SK-N-MC (cell line): ENCODE results near the gene RGL1.

Experiments
- DNase-seq: peaks from one replicate; pipeline ENCODE4 v3.0.0-alpha.2; 2011; ENCODE audit warnings: low read depth, low spot score
- H3K27ac ChIP-seq: fragments of 200-600 bp; sonication (generic); 2 replicates; pipeline ENCODE4 v1.5.1; 2016; ENCODE audit warnings: mixed run types
- H3K36me3 ChIP-seq: fragments of 200-600 bp; sonication (generic); 2 replicates; pipeline ENCODE4 v1.6.1; 2017; ENCODE audit warnings: antibody characterized with exemption, low read length, mixed read lengths; ENCODE audit not compliant: insufficient read depth
- H3K4me3 ChIP-seq: fragments of 200-600 bp; sonication (generic); 2 replicates; pipeline ENCODE4 v1.5.1; 2016
- H3K9ac ChIP-seq: fragments of 200-600 bp; sonication (generic); 2 replicates; pipeline ENCODE4 v1.8.0; 2017; ENCODE audit warnings: mixed run types, mixed read lengths; ENCODE audit not compliant: insufficient read length
- H3K9me3 ChIP-seq: fragments of 200-600 bp; sonication (generic); 2 replicates; pipeline ENCODE4 v1.6.1; 2017; ENCODE audit warnings: low read depth, mild to moderate bottlenecking, antibody characterized with exemption, low read length, moderate library complexity, mixed read lengths
- EZH2 ChIP-seq: fragments of 200-600 bp; sonication (generic); IDR thresholded peaks from one replicate; pipeline ENCODE4 v1.6.1; 2017; ENCODE audit warnings: antibody characterized with exemption
- FOXP2 ChIP-seq: optimal IDR thresholded peaks from 2 replicates; pipeline ENCODE3; 2011; ENCODE audit warnings: mild to moderate bottlenecking, moderate library complexity; ENCODE audit not compliant: insufficient read depth; ENCODE audit errors: extremely low read length, control extremely low read depth
- POLR2AphosphoS5 ChIP-seq: IDR thresholded peaks from 2 replicates; pipeline ENCODE4 v1.6.1; 2012; ENCODE audit warnings: mild to moderate bottlenecking, low read depth, low read length, borderline replicate concordance

RGL1 gene

DNA sequence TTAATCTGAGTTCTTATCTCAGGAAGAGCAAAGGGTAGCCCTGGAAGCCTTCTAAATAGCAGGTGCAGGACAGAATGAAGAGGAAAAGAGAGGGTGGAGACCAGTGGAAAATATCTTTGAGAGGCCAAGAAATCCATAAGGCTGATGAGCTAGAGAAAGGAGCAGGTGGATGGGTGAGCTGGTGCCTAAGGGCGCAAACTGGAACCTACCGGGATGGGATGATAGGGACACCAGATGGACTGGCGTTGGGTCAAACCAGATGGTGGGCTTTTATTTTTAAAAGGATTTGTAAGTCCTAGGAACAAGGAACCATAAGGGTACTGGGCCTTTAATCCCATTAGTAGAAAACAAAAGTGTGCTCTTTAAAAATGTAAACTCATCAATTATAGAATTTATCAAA lies 59.7 kb downstream of the RGL1 start:
- peaks cover 17% of the 10 kb centered on the region; the same call in 1 of the 2 replicates for H3K36me3 ChIP-seq
- no peak overlapping the region for H3K4me3 ChIP-seq
- no peaks in the 10 kb centered on the region for H3K9me3 ChIP-seq
- no peak overlapping the region for H3K9ac ChIP-seq
- DNase-seq: no peak
- no peak overlapping the region for H3K27ac ChIP-seq
- TF ChIP-seq POLR2AphosphoS5 (no peak), FOXP2 (no peak), EZH2 (no peak)

GRCh38 chr1:183869230-183869629 lies 64.3 kb downstream of the RGL1 start:
- peaks cover 16% of the 10 kb centered on the region for H3K36me3 ChIP-seq
- TF ChIP-seq EZH2 (no peak), FOXP2 (no peak), POLR2AphosphoS5 (no peak)
- DNase-seq: no peak
- H3K4me3 ChIP-seq: no peak overlapping the region
- no peak overlapping the region for H3K9ac ChIP-seq
- 0 out of 2 replicates have a peak overlapping the region, but pooled peaks have one; percentile 30 for H3K27ac ChIP-seq
- H3K9me3 ChIP-seq: no peaks in the 10 kb centered on the region

DNA sequence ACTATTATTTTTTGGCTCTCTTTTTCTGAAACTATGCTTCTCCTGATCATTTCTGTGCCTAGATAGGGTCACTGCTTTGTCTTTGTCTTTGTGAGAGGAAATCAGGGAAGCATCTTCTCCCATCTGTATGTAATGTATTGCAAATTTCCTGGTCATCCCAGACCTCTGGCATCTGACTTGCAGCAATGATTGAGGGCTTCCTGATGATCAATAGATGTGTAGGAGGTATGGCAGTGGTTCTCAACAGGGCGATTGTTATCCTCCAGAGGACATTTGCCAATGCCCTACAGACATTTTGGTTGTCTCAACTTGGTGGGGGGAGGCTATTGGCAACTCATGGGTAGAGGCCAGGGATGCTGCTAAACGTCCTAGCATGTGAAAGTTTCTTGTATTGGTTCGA lies 64.7 kb downstream of the RGL1 start:
- Histone ChIP-seq H3K9ac (no peak overlapping the region), H3K4me3 (no peak overlapping the region), H3K27ac (no peak overlapping the region), H3K36me3 (peaks cover 17% of the 10 kb centered on the region), H3K9me3 (no peaks in the 10 kb centered on the region)
- TF ChIP-seq FOXP2 (no peak), EZH2 (no peak), POLR2AphosphoS5 (no peak)
- no peak for DNase-seq

DNA sequence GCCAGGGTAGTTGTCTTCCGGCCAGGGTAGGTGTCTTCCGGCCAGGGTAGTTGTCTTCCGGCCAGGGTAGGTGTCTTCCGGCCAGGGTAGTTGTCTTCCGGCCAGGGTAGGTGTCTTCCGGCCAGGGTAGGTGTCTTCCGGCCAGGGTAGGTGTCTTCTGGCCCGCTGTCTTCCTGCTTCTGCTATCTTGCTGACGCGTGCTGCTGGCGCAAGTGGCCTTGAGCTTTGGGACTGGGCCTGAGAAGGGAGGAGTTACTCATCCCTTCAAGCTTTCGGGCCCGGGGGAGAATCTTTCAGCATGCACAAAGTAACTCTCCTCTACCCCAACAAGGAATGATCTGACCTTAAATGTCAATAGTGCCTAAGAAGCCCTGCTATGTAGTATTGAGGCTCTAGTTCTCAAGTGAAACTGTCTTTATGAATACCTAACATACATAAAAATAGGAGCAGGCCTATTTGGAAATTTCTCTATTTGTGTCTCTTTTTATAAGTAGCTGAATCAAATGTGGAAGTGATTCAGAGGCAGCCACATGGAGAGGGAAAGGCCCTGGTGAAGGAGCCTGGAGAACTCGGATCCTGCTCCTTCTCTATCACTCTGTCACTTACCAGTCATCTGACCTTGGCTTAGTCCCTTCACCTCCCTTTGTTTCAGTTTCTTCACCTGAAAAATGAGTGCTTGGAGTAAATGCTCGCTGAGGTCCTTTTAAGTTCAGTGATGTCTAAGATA lies 65.6 kb downstream of the RGL1 start:
- no peak for DNase-seq
- no peak overlapping the region for H3K9ac ChIP-seq
- H3K36me3 ChIP-seq: peaks cover 23% of the 10 kb centered on the region
- no peaks in the 10 kb centered on the region for H3K9me3 ChIP-seq
- H3K27ac ChIP-seq: peak overlapping the region; percentile 76
- TF ChIP-seq POLR2AphosphoS5: no peak
- no peak for TF ChIP-seq FOXP2
- TF ChIP-seq EZH2: no peak
- H3K4me3 ChIP-seq: no peak overlapping the region

GRCh38 chr1:183871142-183871541 lies 66.2 kb downstream of the RGL1 start:
- no peak for TF ChIP-seq POLR2AphosphoS5
- TF ChIP-seq FOXP2: peak; percentile 18
- H3K27ac ChIP-seq: peak overlapping the region; percentile 76
- H3K9ac ChIP-seq: no peak overlapping the region
- H3K36me3 ChIP-seq: peaks cover 22% of the 10 kb centered on the region
- peak overlapping the region; percentile 64; the same call in 1 of the 2 replicates for H3K4me3 ChIP-seq
- no peak for DNase-seq
- no peaks in the 10 kb centered on the region for H3K9me3 ChIP-seq

GRCh38 chr1:183871601-183872000 lies 66.7 kb downstream of the RGL1 start:
- H3K9me3 ChIP-seq: no peaks in the 10 kb centered on the region
- H3K4me3 ChIP-seq: peak overlapping the region; percentile 64
- peaks cover 19% of the 10 kb centered on the region for H3K36me3 ChIP-seq
- peak overlapping the region; percentile 76 for H3K27ac ChIP-seq
- no peak for TF ChIP-seq FOXP2
- TF ChIP-seq EZH2: no peak
- no peak for TF ChIP-seq POLR2AphosphoS5
- H3K9ac ChIP-seq: peak overlapping the region; percentile 45
- DNase-seq: no peak

DNA sequence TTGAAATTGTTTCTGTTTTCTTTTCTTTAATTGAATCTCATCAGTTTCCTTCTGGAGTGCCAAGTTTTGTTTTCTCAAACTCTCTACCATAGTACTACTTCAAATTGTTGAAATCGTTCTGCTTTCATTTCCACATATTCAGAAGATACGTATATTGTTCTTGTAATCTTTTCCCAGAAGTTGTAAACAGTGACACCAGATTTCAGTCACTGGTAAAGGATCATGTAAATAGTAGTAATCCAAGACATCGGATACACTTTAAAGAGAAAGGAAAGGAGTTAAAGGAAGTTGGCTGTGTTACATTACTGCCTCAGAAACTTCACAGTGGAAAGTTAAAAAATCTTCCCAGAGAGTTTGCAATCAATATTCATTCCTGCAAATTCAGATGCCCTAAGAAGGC lies 67.5 kb downstream of the RGL1 start:
- Histone ChIP-seq H3K9ac (peak overlapping the region; percentile 45), H3K36me3 (peaks cover 14% of the 10 kb centered on the region), H3K27ac (peak overlapping the region; percentile 76), H3K9me3 (no peaks in the 10 kb centered on the region), H3K4me3 (peak overlapping the region; percentile 64)
- TF ChIP-seq EZH2 (no peak), POLR2AphosphoS5 (no peak), FOXP2 (no peak)
- no peak for DNase-seq

GRCh38 chr1:183873642-183874041 lies 68.7 kb downstream of the RGL1 start:
- TF ChIP-seq POLR2AphosphoS5: no peak
- no peak for TF ChIP-seq FOXP2
- no peak for TF ChIP-seq EZH2
- Histone ChIP-seq H3K9ac (no peak overlapping the region), H3K27ac (no peak overlapping the region), H3K9me3 (no peaks in the 10 kb centered on the region), H3K36me3 (peaks cover 14% of the 10 kb centered on the region), H3K4me3 (no peak overlapping the region)
- DNase-seq: no peak
